GM18867 (cell line): Measurements from ENCODE around the gene NIF3L1.

Experiments
- ATAC-seq: cut with Tn5 transposase; IDR thresholded peaks from one replicate; pipeline ENCODE4 v1.9.1; 2021; ENCODE audit warnings: mild to moderate bottlenecking, moderate library complexity; ENCODE audit not compliant: unreplicated experiment

Gene NIF3L1

DNA sequence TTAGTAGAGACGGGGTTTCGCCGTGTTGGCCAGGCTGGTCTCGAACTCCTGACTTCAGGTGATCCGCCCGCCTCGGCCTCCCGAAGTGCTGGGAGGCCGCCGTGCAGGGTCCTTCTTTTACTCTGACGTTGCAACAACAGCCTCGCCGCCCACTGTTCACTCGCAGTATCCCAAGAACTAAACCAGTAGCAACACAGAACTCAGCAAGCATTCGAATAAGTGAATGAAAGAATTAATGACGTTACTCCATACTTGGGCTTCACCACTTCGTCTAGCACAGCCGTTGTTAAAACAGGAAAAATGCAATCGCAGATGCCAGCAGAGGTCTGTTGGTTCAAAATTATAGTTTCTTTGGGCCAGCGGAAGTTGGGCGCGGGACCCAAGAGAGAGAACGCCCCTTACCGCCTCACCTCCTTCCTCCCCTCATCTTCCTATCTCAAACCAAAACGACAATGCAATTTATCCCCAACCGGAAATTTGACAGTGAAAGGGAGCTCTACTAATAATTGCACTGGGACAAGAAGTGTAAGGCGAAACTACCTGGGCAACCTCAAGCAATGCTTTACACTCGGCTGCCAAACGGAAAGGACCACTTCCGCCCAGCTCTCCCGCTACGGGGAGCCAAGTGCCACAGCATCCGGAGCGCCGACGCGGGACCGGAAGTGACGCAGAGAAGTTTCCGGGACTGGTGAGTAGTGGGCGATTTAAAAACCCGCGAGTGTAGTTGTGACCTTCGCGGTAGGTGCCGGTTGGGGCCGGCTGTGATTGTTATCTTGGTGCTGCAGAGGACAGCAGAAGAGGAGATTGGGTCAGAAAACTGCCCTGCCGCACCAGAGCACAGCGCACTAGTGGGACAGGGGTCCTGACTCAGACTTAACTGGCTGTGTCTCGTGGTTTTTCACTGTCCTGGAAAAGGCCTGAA is at the start of gene NIF3L1, which contains the start of gene PPIL3:
Gene NIF3L1, plus strand, starts transcription at position 668 of the 922 bp plus-strand sequence. CDS start 2,573 bp downstream, outside the sequence.
Gene PPIL3, minus strand, starts transcription at position 374 of the 922 bp plus-strand sequence. CDS start 1,462 bp downstream, outside the sequence.
- peak; percentile 86 for ATAC-seq

- ATAC-seq, result no peak
These were observed 49.7 kb upstream of the NIF3L1 start for GRCh38 chr2:200839513-200839912.

DNA sequence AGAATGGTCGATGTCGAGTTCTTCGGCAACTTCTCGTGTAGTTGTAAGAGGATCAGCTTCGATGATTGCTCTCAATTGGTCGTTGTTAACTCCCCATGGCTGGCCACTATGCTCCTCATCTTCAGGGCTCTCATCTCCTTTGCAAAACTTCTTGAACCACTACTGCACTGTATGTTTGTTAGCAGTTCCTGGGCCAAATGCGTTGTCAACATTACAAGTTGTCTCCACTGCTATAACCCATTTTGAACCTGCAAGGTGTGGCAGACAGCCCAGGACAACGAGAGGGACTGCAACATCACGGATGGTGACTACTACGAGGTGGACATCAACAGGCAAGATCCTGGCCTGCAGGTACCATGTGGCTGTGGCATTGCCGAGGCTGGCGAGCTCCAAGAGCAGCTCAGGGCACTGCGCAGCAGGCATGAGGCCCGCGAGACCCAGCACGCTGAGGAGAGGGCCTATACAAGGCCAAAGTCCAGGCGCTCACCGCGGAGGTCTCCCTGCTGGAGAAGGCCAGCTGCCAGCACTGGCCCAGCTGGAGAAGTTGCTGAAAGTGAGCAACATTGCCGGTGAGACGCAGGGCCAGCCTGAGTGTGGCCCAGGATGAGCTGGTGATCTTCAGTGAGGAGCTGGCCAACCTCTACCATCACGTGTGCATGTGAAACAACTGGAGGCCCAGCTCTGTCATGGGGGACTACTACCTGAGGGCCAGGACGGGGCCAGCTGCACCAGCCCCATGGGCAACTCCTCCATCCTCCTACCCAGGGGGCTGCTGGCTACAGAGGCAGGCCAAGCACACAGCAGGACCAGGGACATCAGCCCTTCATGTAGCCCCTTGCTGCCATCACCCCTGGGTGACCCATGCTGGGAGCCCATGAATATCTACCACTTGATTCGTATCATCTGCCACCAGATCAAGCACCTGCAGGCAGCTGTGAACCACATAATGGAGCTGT is 44.9 kb upstream of the NIF3L1 start:
- ATAC-seq, result no peak

DNA sequence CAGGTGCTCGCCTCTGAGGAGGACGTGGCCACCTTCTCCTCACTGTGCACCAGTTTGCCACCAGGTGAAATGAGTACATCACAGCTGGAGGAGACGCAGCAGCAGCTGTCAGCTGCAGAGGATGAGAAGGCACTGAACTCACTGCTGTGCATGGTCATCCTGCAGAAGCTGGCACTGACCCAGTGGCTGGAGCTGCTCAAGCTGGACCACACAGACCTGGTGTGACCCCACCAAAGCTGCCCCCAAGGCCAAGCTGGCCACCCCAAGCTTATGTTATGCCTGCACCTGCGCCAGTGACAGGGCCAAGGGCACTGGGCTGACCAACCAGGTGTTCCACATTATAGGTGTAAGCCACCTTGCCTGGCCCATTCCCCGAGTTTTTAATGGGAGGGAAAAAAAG is 44.0 kb upstream of the NIF3L1 start:
- ATAC-seq, result no peak

- ATAC-seq, result no peak
These were observed 43.4 kb upstream of the NIF3L1 start for GRCh38 chr2:200845669-200846325.

DNA sequence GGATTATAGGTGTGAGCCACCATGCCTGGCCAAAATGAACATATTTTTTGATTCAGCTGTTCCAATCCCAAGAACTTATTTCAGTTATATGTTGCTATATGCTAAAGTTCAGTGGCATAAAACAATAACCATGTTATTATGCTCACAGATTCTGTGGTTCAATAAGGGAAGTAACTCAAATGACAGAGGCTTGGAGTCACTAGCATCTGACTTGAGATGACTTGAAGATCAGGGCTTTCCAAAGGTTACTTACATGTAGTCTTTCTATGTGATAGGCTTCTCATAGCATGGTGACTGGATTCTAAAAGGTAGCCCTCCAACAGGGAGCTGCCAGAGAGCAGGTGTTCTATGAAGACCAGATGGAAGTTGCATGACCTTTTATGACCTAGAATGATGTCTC is 41.9 kb upstream of the NIF3L1 start:
- ATAC-seq, result no peak

GRCh38 chr2:200847939-200848338 is 41.2 kb upstream of the NIF3L1 start:
- ATAC-seq, result no peak

- ATAC-seq, result no peak
These were observed 38.5 kb upstream of the NIF3L1 start for GRCh38 chr2:200850512-200851256.

- no peak for ATAC-seq
These were observed 37.5 kb upstream of the NIF3L1 start for GRCh38 chr2:200851398-200852248.

GRCh38 chr2:200852605-200853004 is 36.6 kb upstream of the NIF3L1 start:
- ATAC-seq, result no peak

DNA sequence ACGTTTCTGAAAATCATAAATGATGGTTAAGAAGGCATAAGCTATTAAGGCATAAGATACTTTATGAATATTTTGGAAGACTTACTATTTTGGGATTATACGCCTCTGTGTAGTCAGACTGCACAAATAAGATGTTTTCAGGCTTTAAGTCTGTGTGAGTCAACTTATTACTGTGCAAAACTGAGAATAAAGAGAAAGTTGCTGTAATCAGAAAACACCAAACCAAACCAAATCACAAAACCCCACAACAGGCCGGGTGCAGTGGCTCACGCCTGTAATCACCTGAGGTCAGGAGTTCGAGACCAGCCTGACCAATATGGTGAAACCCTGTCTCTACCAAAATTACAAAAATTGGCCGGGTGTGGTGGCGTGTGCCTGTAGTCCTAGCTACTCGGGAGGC is 32.4 kb upstream of the NIF3L1 start:
- no peak for ATAC-seq

- ATAC-seq, result no peak
These were observed 28.9 kb upstream of the NIF3L1 start for GRCh38 chr2:200860092-200860795.

DNA sequence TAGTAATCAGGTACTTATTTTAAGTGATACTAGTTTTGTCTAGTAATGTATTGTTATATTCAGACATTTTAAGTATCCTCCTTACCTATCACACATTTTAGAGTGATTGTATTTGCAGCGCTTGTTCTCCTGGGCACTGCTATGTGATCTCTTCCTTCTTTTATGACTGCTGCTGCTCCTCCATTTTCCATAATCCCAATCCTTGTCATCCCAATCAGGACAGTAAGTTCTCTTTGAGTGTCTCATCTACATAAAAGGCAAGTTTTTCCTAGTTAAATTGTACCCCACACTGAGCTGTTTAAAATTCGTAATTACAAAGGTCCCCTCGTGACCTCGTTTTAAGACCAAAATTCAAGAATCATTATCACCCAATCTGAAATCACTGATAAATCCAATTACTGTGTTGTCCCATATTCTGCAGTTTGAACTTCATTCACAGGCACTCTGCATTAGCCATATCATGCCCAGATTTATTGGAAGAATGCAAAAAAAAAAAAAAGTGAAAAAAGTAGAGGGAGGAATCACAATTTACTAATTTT is 27.5 kb upstream of the NIF3L1 start:
- ATAC-seq, result no peak

GRCh38 chr2:200862532-200863000 is 26.6 kb upstream of the NIF3L1 start:
- ATAC-seq, result no peak

GRCh38 chr2:200863782-200864175 is 25.4 kb upstream of the NIF3L1 start:
- peak; percentile 6 for ATAC-seq

- peak; percentile 87 for ATAC-seq
These were observed 24.8 kb upstream of the NIF3L1 start, which contains the start of gene CLK1 for GRCh38 chr2:200864176-200865034. CLK1 (minus strand) TSS chr2:200864658; CDS start chr2:200861862, 2,796 bp downstream.

DNA sequence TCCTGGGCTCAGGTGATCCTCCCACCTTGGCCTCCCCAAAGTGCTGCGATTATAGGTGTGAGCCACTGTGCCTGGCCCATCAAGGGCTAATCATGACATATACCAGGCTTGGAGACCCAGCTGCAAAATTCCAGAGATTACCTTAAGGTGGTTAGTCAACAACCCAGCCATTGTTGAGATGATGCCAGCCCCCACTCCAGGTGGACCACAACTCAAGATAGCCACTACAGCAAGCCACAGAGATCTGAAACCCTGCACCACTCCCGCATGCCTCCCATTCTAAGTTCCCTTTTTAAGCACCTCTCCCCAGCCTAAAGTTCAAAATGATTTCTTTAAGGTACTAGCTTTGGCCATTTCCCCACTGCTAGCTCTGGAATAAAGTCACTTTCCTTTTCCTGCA is 20.2 kb upstream of the NIF3L1 start:
- no peak for ATAC-seq
